DOHH2 (cell line): ENCODE measurements around the gene PPT1.

ENCODE experiments used
- H3F3A ChIP-seq: fragments of 200-600 bp; sonication (generic), shearing (Covaris generic); 2 replicates; pipeline ENCODE4 v1.6.0; 2016; ENCODE audit warnings: antibody characterized with exemption, mild to moderate bottlenecking; ENCODE audit not compliant: control insufficient read depth, insufficient read depth
- H3K27ac ChIP-seq: fragments of 200-600 bp; sonication (generic); 2 replicates; pipeline ENCODE4 v1.5.1; 2014; ENCODE audit warnings: low read depth, mild to moderate bottlenecking, low read length, moderate library complexity
- H3K27me3 ChIP-seq: fragments of 200-600 bp; sonication (generic); 2 replicates; pipeline ENCODE4 v1.6.1; 2014; ENCODE audit warnings: mild to moderate bottlenecking, low read length, mixed read lengths; ENCODE audit not compliant: control insufficient read depth
- H3K36me3 ChIP-seq: fragments of 200-600 bp; sonication (generic); 2 replicates; pipeline ENCODE4 v1.6.1; 2014; ENCODE audit warnings: mild to moderate bottlenecking, low read length, moderate library complexity, mixed read lengths; ENCODE audit not compliant: control insufficient read depth
- H3K4me1 ChIP-seq: fragments of 200-600 bp; sonication (generic); 2 replicates; pipeline ENCODE4 v1.6.1; 2014; ENCODE audit warnings: mild to moderate bottlenecking, low read length, mixed read lengths; ENCODE audit not compliant: control insufficient read depth
- H3K4me2 ChIP-seq: fragments of 200-600 bp; sonication (generic); 2 replicates; pipeline ENCODE4 v1.6.0; 2014; ENCODE audit warnings: mild to moderate bottlenecking, low read length, moderate library complexity
- H3K4me3 ChIP-seq: fragments of 200-600 bp; sonication (generic); 2 replicates; pipeline ENCODE4 v1.5.1; 2014; ENCODE audit warnings: mild to moderate bottlenecking, low read length, mixed read lengths
- H3K79me2 ChIP-seq: fragments of 200-600 bp; sonication (generic); 2 replicates; pipeline ENCODE4 v1.6.1; 2014; ENCODE audit warnings: mild to moderate bottlenecking, low read length, mixed read lengths; ENCODE audit not compliant: control insufficient read depth
- H3K9me2 ChIP-seq: fragments of 200-600 bp; sonication (generic); replicated peaks from 2 replicates; pipeline ENCODE4 v1.6.1; 2014; ENCODE audit warnings: mild to moderate bottlenecking, low read length, mixed read lengths; ENCODE audit not compliant: control insufficient read depth
- H3K9me3 ChIP-seq: fragments of 200-600 bp; sonication (generic); 2 replicates; pipeline ENCODE4 v1.6.1; 2014; ENCODE audit warnings: antibody characterized with exemption, low read length, mixed read lengths; ENCODE audit not compliant: control insufficient read depth, insufficient read depth
- H4K20me1 ChIP-seq: fragments of 200-600 bp; sonication (generic); 2 replicates; pipeline ENCODE4 v1.6.0; 2014; ENCODE audit warnings: low read depth, mild to moderate bottlenecking, antibody characterized with exemption, low read length, moderate library complexity; ENCODE audit not compliant: control insufficient read depth, insufficient read depth
- CTCF ChIP-seq: fragments of 200-600 bp; sonication (generic); IDR thresholded peaks from one replicate; pipeline ENCODE4 v1.5.1; 2014; ENCODE audit warnings: antibody characterized with exemption, mild to moderate bottlenecking, low read depth, low read length; ENCODE audit not compliant: poor library complexity, severe bottlenecking
- EZH2phosphoT487 ChIP-seq: fragments of 200-600 bp; sonication (generic); IDR thresholded peaks from 2 replicates; pipeline ENCODE4 v1.6.1; 2017; ENCODE audit warnings: borderline replicate concordance, mild to moderate bottlenecking, antibody characterized with exemption, low read length, moderate library complexity, mixed read lengths

The PPT1 gene

DNA sequence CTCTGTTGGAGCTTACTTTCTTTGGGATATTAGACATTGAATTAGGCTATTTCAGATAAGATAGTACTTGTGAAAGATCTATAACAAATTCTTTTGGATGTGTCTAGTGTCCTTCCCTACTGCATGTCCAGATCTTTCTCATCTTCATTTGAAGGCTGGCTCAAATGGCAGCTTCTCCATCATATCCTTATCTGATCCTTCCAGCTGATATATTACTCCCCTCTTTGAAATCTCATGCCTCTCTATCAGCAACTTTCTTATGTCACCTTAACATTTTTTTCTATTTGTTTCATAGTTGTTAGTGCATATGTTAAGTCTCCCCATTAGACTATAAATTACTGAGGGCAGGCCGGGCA, 39.0 kb downstream of the PPT1 start:
- H3K36me3 ChIP-seq: peaks cover 66% of the 10 kb centered on the region
- peaks cover 4% of the 10 kb centered on the region; the same call in 1 of the 2 replicates for H4K20me1 ChIP-seq
- no peaks in the 10 kb centered on the region for H3K9me2 ChIP-seq
- H3K79me2 ChIP-seq: peaks cover 82% of the 10 kb centered on the region
- H3K4me2 ChIP-seq: peak overlapping the region; percentile 88
- H3K4me1 ChIP-seq: peaks cover 86% of the 10 kb centered on the region
- peak overlapping the region; percentile 95 for H3K27ac ChIP-seq
- no peaks in the 10 kb centered on the region for H3K9me3 ChIP-seq
- TF ChIP-seq EZH2phosphoT487 (no peak), CTCF (no peak)
- peaks cover 29% of the 10 kb centered on the region for H3F3A ChIP-seq
- H3K27me3 ChIP-seq: no peaks in the 10 kb centered on the region
- H3K4me3 ChIP-seq: peak overlapping the region; percentile 59

DNA sequence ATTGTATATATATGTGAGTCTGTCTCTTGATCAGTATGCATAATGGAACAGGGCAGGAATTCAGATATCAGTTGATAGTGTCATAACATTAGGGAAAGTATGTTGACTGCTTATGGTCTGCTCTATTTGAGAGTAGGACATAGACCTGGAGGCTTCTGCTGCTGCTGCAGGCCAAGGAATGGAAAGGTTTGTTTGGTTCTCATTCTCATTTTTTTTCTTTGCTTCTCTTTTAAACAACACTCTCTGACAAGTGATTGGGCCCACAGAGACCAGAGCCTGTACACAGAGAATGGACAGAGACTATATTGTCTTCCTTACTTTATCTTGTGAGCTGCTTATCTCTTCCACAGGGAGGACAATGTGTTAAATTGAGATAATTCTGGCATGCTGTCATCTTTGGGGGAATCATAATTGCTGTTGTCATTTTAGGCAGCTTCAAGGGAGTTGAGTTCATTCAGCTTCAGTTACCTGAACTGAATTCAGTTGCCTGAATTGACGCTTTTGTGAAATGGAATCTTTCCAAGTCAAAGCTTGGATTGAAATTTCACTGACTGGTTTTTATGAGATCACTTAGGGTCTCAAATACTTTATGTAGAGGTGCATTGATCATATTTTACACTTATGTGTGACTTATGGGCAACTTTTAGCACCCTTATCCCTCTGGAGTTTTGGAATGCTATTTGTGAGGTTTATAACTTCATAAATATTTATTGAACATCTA, 39.6 kb downstream of the PPT1 start:
- Histone ChIP-seq H3K36me3 (peaks cover 66% of the 10 kb centered on the region), H3K4me1 (peaks cover 81% of the 10 kb centered on the region), H3K9me2 (no peaks in the 10 kb centered on the region), H4K20me1 (peaks cover 4% of the 10 kb centered on the region; the same call in 1 of the 2 replicates), H3K27me3 (no peaks in the 10 kb centered on the region), H3K27ac (peak overlapping the region; percentile 95), H3F3A (peaks cover 29% of the 10 kb centered on the region), H3K4me3 (peak overlapping the region; percentile 59; the same call in 1 of the 2 replicates), H3K79me2 (peaks cover 87% of the 10 kb centered on the region), H3K4me2 (peak overlapping the region; percentile 88), H3K9me3 (no peaks in the 10 kb centered on the region)
- TF ChIP-seq CTCF (no peak), EZH2phosphoT487 (no peak)

GRCh38 chr1:40056519-40057309, 40.3 kb downstream of the PPT1 start:
- H3K4me3 ChIP-seq: no peak overlapping the region
- no peaks in the 10 kb centered on the region for H3K27me3 ChIP-seq
- peaks cover 4% of the 10 kb centered on the region; the same call in 1 of the 2 replicates for H4K20me1 ChIP-seq
- no peaks in the 10 kb centered on the region for H3K9me2 ChIP-seq
- peaks cover 60% of the 10 kb centered on the region for H3K36me3 ChIP-seq
- TF ChIP-seq CTCF (no peak), EZH2phosphoT487 (no peak)
- H3K4me1 ChIP-seq: peaks cover 73% of the 10 kb centered on the region
- peak overlapping the region; percentile 88; the same call in 1 of the 2 replicates for H3K4me2 ChIP-seq
- peaks cover 89% of the 10 kb centered on the region for H3K79me2 ChIP-seq
- H3F3A ChIP-seq: peaks cover 29% of the 10 kb centered on the region
- no peaks in the 10 kb centered on the region for H3K9me3 ChIP-seq
- no peak overlapping the region for H3K27ac ChIP-seq
